ENCODE data around the gene SYDE2.

DNA sequence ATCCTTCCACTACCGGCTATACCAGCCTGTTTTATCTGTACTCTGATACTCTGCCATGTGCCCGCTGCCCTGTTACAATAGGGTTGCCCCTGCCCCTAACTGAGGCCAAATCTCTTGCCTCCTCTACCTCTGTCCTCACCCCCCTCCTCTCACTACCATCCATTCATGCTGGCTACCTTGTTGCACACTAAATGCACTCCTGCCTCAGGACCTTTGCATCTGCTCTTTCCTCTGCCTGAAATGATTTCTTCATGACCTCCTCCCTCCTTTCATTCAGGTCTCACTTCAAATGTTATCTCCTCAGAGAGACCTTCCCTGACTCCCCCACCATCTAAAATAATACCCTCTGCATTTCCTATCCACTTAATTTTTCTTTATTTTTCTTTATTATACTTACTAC is 7.7 kb upstream of the SYDE2 start:
- TF ChIP-seq, protein P1, sequence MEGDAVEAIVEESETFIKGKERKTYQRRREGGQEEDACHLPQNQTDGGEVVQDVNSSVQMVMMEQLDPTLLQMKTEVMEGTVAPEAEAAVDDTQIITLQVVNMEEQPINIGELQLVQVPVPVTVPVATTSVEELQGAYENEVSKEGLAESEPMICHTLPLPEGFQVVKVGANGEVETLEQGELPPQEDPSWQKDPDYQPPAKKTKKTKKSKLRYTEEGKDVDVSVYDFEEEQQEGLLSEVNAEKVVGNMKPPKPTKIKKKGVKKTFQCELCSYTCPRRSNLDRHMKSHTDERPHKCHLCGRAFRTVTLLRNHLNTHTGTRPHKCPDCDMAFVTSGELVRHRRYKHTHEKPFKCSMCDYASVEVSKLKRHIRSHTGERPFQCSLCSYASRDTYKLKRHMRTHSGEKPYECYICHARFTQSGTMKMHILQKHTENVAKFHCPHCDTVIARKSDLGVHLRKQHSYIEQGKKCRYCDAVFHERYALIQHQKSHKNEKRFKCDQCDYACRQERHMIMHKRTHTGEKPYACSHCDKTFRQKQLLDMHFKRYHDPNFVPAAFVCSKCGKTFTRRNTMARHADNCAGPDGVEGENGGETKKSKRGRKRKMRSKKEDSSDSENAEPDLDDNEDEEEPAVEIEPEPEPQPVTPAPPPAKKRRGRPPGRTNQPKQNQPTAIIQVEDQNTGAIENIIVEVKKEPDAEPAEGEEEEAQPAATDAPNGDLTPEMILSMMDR (IDR thresholded peaks at IDR 0.05): no peak
- TF ChIP-seq POLR2A (IDR thresholded peaks at IDR 0.05): no peak

Measured in Peyer's patch (tissue), 4 donors.